Fibroblast of pulmonary artery (primary cell): ENCODE data around the gene MOB1B.

Source experiments
- DNase-seq: peaks from one replicate; pipeline ENCODE4 v3.0.0-alpha.2; 2010; ENCODE audit warnings: low read depth
- H3K4me3 ChIP-seq: replicated peaks from 2 replicates; pipeline ENCODE4 v1.5.1; 2011; ENCODE audit warnings: low read depth, mild to moderate bottlenecking, control low read depth, low read length, moderate library complexity
- CTCF ChIP-seq: IDR thresholded peaks from 2 replicates; pipeline ENCODE4 v1.5.1; 2011; ENCODE audit warnings: mild to moderate bottlenecking, control low read depth, low read length, inconsistent platforms; ENCODE audit errors: missing control alignments

Gene MOB1B

GRCh38 chr4:70925899-70926635, 23.9 kb downstream of the MOB1B start:
- no peak for TF ChIP-seq CTCF

GRCh38 chr4:70927502-70928137, 25.5 kb downstream of the MOB1B start:
- no peak for DNase-seq
- H3K4me3 ChIP-seq, result no peak overlapping the region
- no peak for TF ChIP-seq CTCF

More at GRCh38 chr4:70925899-70926635, 23.9 kb downstream of the MOB1B start:
- DNase-seq, result no peak
- H3K4me3 ChIP-seq, result no peak overlapping the region

- no peak overlapping the region for H3K4me3 ChIP-seq
- TF ChIP-seq CTCF, result no peak
Measured at GRCh38 chr4:70930530-70931256, 28.5 kb downstream of the MOB1B start.

GRCh38 chr4:70931347-70931746, 29.2 kb downstream of the MOB1B start:
- DNase-seq, result no peak
- no peak for TF ChIP-seq CTCF

More at GRCh38 chr4:70930530-70931256, 28.5 kb downstream of the MOB1B start:
- no peak for DNase-seq

GRCh38 chr4:70932984-70933383, 30.8 kb downstream of the MOB1B start:
- no peak for TF ChIP-seq CTCF
- DNase-seq, result no peak
- no peak overlapping the region for H3K4me3 ChIP-seq

More at GRCh38 chr4:70931347-70931746, 29.2 kb downstream of the MOB1B start:
- no peak overlapping the region for H3K4me3 ChIP-seq

- no peak overlapping the region for H3K4me3 ChIP-seq
- TF ChIP-seq CTCF, result no peak
- no peak for DNase-seq
Measured at GRCh38 chr4:70935038-70935695, 33.0 kb downstream of the MOB1B start.
